Measurements from ENCODE around the gene ARFGAP3. TPM values are rescaled to one million over a fixed set of nuclear protein-coding genes. Genes with fewer than 3 reads are reported as not detected.

The ARFGAP3 gene
- total and polyA plus RNA-seq, 7 donors = 23.4 to 45.3 (median 35.7) TPM

- H3K27ac ChIP-seq = no peak overlapping the region
- H3K4me3 ChIP-seq = no peak overlapping the region
- DNase-seq = no peak
- TF ChIP-seq EP300 (IDR thresholded peaks at IDR 0.05) (no peak), CTCF (IDR thresholded peaks at IDR 0.05) (no peak), POLR2A (IDR thresholded peaks at IDR 0.05) (no peak), POLR2AphosphoS5 (IDR thresholded peaks at IDR 0.05) (no peak)
- intact Hi-C loops (cut with DNase I) = no loop called here
- H3K9me3 ChIP-seq = no peaks in the 10 kb centered on the region
- H3K27me3 ChIP-seq = no peaks in the 10 kb centered on the region
- H3K4me1 ChIP-seq = peaks cover 0 to 9% (median 4%) of the 10 kb centered on the region in 4 donors
- H3K36me3 ChIP-seq = peaks cover 18 to 69% (median 28%) of the 10 kb centered on the region in 4 donors
- WGBS, 2 donors = 87 to 94% methylated on average over 2 of the region's 2 CpGs
Observed at GRCh38 chr22:42811459-42811858, 45.6 kb downstream of the ARFGAP3 start.

- H3K4me1 ChIP-seq = no peaks in the 10 kb centered on the region
- H3K27me3 ChIP-seq = no peaks in the 10 kb centered on the region
- TF ChIP-seq CTCF (IDR thresholded peaks at IDR 0.05) (no peak), POLR2A (IDR thresholded peaks at IDR 0.05) (no peak), EP300 (IDR thresholded peaks at IDR 0.05) (no peak), POLR2AphosphoS5 (IDR thresholded peaks at IDR 0.05) (no peak)
- no peaks in the 10 kb centered on the region for H3K9me3 ChIP-seq
- 86 to 96% methylated on average over 3 of the region's 3 CpGs for WGBS, 2 donors
- no peak overlapping the region for H3K4me3 ChIP-seq
- no peak for DNase-seq
- no peak overlapping the region for H3K27ac ChIP-seq
- peaks cover 24 to 83% (median 43%) of the 10 kb centered on the region in 4 donors for H3K36me3 ChIP-seq
- intact Hi-C loops (cut with DNase I) = no loop called here
Observed at GRCh38 chr22:42808521-42808920, 48.6 kb downstream of the ARFGAP3 start.

GRCh38 chr22:42807185-42807584, 49.9 kb downstream of the ARFGAP3 start:
- no peak overlapping the region for H3K4me3 ChIP-seq
- intact Hi-C loops (cut with DNase I) = no loop called here
- no peaks in the 10 kb centered on the region for H3K4me1 ChIP-seq
- peaks cover 24 to 82% (median 44%) of the 10 kb centered on the region in 4 donors for H3K36me3 ChIP-seq
- WGBS, 2 donors = 88 to 95% methylated on average over 6 of the region's 6 CpGs
- H3K27ac ChIP-seq = no peak overlapping the region
- no peak for TF ChIP-seq CTCF (IDR thresholded peaks at IDR 0.05)
- TF ChIP-seq POLR2A (IDR thresholded peaks at IDR 0.05) = no peak
- TF ChIP-seq EP300 (IDR thresholded peaks at IDR 0.05) = no peak
- no peak for TF ChIP-seq POLR2AphosphoS5 (IDR thresholded peaks at IDR 0.05)
- no peak for DNase-seq
- no peaks in the 10 kb centered on the region for H3K27me3 ChIP-seq
- H3K9me3 ChIP-seq = no peaks in the 10 kb centered on the region

GRCh38 chr22:42805998-42806830, 50.9 kb downstream of the ARFGAP3 start:
- Histone ChIP-seq H3K4me1 (no peaks in the 10 kb centered on the region), H3K9me3 (no peaks in the 10 kb centered on the region), H3K4me3 (no peak overlapping the region), H3K27ac (peak overlapping the region; percentile 2 to 64 (median 30)), H3K27me3 (no peaks in the 10 kb centered on the region), H3K36me3 (peaks cover 24 to 92% (median 48%) of the 10 kb centered on the region in 4 donors)
- WGBS, 2 donors = 93% methylated on average over 15 of the region's 15 CpGs
- TF ChIP-seq EP300 (IDR thresholded peaks at IDR 0.05) (no peak), CTCF (IDR thresholded peaks at IDR 0.05) (no peak), POLR2A (IDR thresholded peaks at IDR 0.05) (no peak), POLR2AphosphoS5 (IDR thresholded peaks at IDR 0.05) (no peak)
- no peak for DNase-seq
- intact Hi-C loops (cut with DNase I) = no loop called here

All from sigmoid colon (tissue), 7 donors.